Mammary epithelial cell (primary cell): ENCODE data around the gene WDR18.
"Not testable (repeated sequence)": the region's sequence is repeated elsewhere in the genome, so short reads cannot be mapped to it uniquely, and the experiment has no call there.

ENCODE experiments used
- CTCF ChIP-seq, 2 donors: IDR thresholded peaks in 1 of 2; conservative IDR thresholded peaks in 1 of 2; 2 replicates each; pipeline ENCODE4 v1.5.1; 2011 to 2012; ENCODE audit warnings: inconsistent platforms in 2 of 2, low read length in 2 of 2, mild to moderate bottlenecking in 2 of 2, control low read depth in 1 of 2, low read depth in 1 of 2; ENCODE audit not compliant: insufficient read depth in 1 of 2; ENCODE audit errors: extremely low read depth in 1 of 2
- EZH2 ChIP-seq: IDR thresholded peaks from 2 replicates; pipeline ENCODE4 v1.6.1; 2012; ENCODE audit warnings: low read length, inconsistent platforms, borderline replicate concordance

DNA sequence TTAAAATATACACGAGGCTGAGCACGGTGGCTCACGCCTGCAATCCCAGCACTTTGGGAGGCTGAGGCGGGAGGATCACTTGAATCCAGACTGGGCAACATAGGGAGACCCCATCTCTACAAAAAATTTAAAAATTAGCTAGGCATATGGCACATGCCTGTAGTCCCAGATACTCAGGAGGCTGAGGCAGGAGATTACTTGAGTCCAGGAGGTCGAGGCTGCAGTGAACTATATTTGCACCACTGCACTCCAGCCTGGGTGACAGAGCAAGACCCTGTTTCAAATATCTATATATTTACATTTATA is 39.7 kb downstream of the WDR18 start:
- not testable (repeated sequence) for TF ChIP-seq CTCF (conservative IDR thresholded peaks at IDR 0.05 in 1 of 2, IDR thresholded peaks at IDR 0.05 in 1 of 2; ENCODE audit: extremely low read depth in 1 of 2, insufficient read depth in 1 of 2, low read depth in 1 of 2, low read length in 2 of 2); EZH2
